Ovary (tissue), 3 donors: ENCODE results near the gene TENT5A.
"Not testable (repeated sequence)": the region's sequence is repeated elsewhere in the genome, so short reads cannot be mapped to it uniquely, and the experiment has no call there.

Source experiments
- CTCF ChIP-seq, 3 donors: fragments of 450-650 bp in 2 of 3; fragments of 200-600 bp in 1 of 3; IDR thresholded peaks; one replicate each; pipeline versions ENCODE4 v1.5.1 to v1.8.0; 2016 to 2022; ENCODE audit warnings: antibody characterized with exemption in 3 of 3, mild to moderate bottlenecking in 1 of 3
- EP300 ChIP-seq: sonication (generic); formaldehyde crosslinking; IDR thresholded peaks from one replicate; pipeline ENCODE4 v1.6.1; 2017; ENCODE audit warnings: antibody characterized with exemption
- POLR2A ChIP-seq: fragments of 450-650 bp; IDR thresholded peaks from one replicate; pipeline ENCODE4 v1.6.1; 2017; ENCODE audit warnings: antibody characterized with exemption, mild to moderate bottlenecking, moderate library complexity
- donor health status: DM: no; HTN: no; CAD: no.

- not testable (repeated sequence) for TF ChIP-seq CTCF (IDR thresholded peaks at IDR 0.05); POLR2A; EP300
These were observed 11.9 kb downstream of the TENT5A start for GRCh38 chr6:81740591-81740990.
